Left ventricle myocardium inferior (tissue), 1 donor: ENCODE results near the gene DLL4. TPM values are rescaled to one million over a fixed set of nuclear protein-coding genes. Genes with fewer than 3 reads are reported as not detected.

ENCODE experiments used
- DNase-seq: peaks from one replicate; pipeline ENCODE4 v3.0.0-alpha.2; 2020
- H3K27ac ChIP-seq: fragments of 200-600 bp; replicated peaks from 2 replicates; pipeline ENCODE4 v1.8.0; 2021
- H3K27me3 ChIP-seq: fragments of 200-600 bp; 2 replicates; pipeline ENCODE4 v1.8.0; 2021; ENCODE audit warnings: low read depth
- H3K36me3 ChIP-seq: fragments of 200-600 bp; 2 replicates; pipeline ENCODE4 v1.8.0; 2021
- H3K4me1 ChIP-seq: fragments of 200-600 bp; 2 replicates; pipeline ENCODE4 v1.8.0; 2021
- H3K4me3 ChIP-seq: fragments of 200-600 bp; 2 replicates; pipeline ENCODE4 v1.8.0; 2021; ENCODE audit warnings: mild to moderate bottlenecking, moderate library complexity
- H3K9me3 ChIP-seq: fragments of 200-600 bp; replicated peaks from 2 replicates; pipeline ENCODE4 v1.8.0; 2021
- CTCF ChIP-seq: fragments of 200-600 bp; IDR thresholded peaks from 2 replicates; pipeline ENCODE4 v1.8.0; 2021; ENCODE audit warnings: antibody characterized with exemption, mild to moderate bottlenecking, borderline replicate concordance
- intact Hi-C: fragments of 100-400 bp; cut with micrococcal nuclease; formaldehyde crosslinking; loops from one replicate; pipeline ENCODE4 v1.11.0; 2022
- total RNA-seq: library from RNA; stranded (reverse); fragmentation: NEBNext Ultra II Directional; extraction: Animal tissue kit (Norgen Biotek cat#: 25700); gene quantifications from one replicate; pipeline ENCODE4 v1.2.1, GENCODE V29; 2021
- donor health status: DM: no; HTN: yes; CAD: no; lungs with severe emphysema.

The DLL4 gene
- total RNA-seq, 1 donor from 2014 or later: 11.1 TPM

GRCh38 chr15:40904552-40905201 is 24.5 kb upstream of the DLL4 start:
- no peak for DNase-seq
- peak overlapping the region; percentile 98 for H3K27ac ChIP-seq
- no peaks in the 10 kb centered on the region for H3K27me3 ChIP-seq
- TF ChIP-seq CTCF: no peak
- intact Hi-C loops: loop anchor here (5.0 kb wide), 2 partner anchors 38 to 113 kb away; no protein-coding TSS in a partner anchor
- H3K4me3 ChIP-seq: no peak overlapping the region
- peaks cover 75% of the 10 kb centered on the region for H3K4me1 ChIP-seq
- H3K36me3 ChIP-seq: peaks cover 38% of the 10 kb centered on the region
- H3K9me3 ChIP-seq: no peaks in the 10 kb centered on the region

- intact Hi-C loops: loop anchor here (5.0 kb wide), 2 partner anchors 36 to 111 kb away; no protein-coding TSS in a partner anchor
- peaks cover 21% of the 10 kb centered on the region for H3K36me3 ChIP-seq
- H3K9me3 ChIP-seq: no peaks in the 10 kb centered on the region
- peak overlapping the region; percentile 67 for H3K4me3 ChIP-seq
- TF ChIP-seq CTCF: peak; percentile 90
- H3K27ac ChIP-seq: peak overlapping the region; percentile 98
- H3K4me1 ChIP-seq: peaks cover 75% of the 10 kb centered on the region
- DNase-seq: peak; percentile 87
- H3K27me3 ChIP-seq: no peaks in the 10 kb centered on the region
Observed at GRCh38 chr15:40906091-40906990, 22.8 kb upstream of the DLL4 start.

- Histone ChIP-seq H3K36me3 (peaks cover 16% of the 10 kb centered on the region), H3K27me3 (no peaks in the 10 kb centered on the region), H3K27ac (peak overlapping the region; percentile 98), H3K9me3 (no peaks in the 10 kb centered on the region), H3K4me3 (peak overlapping the region; percentile 67), H3K4me1 (peaks cover 70% of the 10 kb centered on the region)
- intact Hi-C loops: loop anchor here (5.0 kb wide), 2 partner anchors 35 to 110 kb away; no protein-coding TSS in a partner anchor
- peak; percentile 64 for DNase-seq
- no peak for TF ChIP-seq CTCF
Observed at GRCh38 chr15:40906991-40907802, 21.9 kb upstream of the DLL4 start.

GRCh38 chr15:40908095-40908494 is 21.0 kb upstream of the DLL4 start:
- no peak for TF ChIP-seq CTCF
- no peak for DNase-seq
- Histone ChIP-seq H3K9me3 (no peaks in the 10 kb centered on the region), H3K27me3 (no peaks in the 10 kb centered on the region), H3K27ac (peak overlapping the region; percentile 98), H3K4me1 (peaks cover 67% of the 10 kb centered on the region), H3K36me3 (peaks cover 7% of the 10 kb centered on the region), H3K4me3 (no peak overlapping the region)
- intact Hi-C loops: loop anchor here (5.0 kb wide), 2 partner anchors 34 to 109 kb away; no protein-coding TSS in a partner anchor
